ENCODE measurements around the gene TMEM248.
"Not testable (repeated sequence)": the region's sequence is repeated elsewhere in the genome, so short reads cannot be mapped to it uniquely, and the experiment has no call there.

Gene TMEM248

GRCh38 chr7:66920769-66921395 is at the start of gene TMEM248:
TSS of gene TMEM248 (plus strand) at chr7:66921225. CDS start at chr7:66941866, 20,641 bp downstream.
- peak; percentile 74 to 78 for DNase-seq (ENCODE audit: low read depth in 2 of 2)

GRCh38 chr7:66873476-66873875 is 47.5 kb upstream of the TMEM248 start:
- DNase-seq (ENCODE audit: low read depth in 2 of 2), result no peak

- DNase-seq (ENCODE audit: low read depth in 2 of 2), result no peak
These were observed 43.3 kb upstream of the TMEM248 start for GRCh38 chr7:66877577-66878300.

DNA sequence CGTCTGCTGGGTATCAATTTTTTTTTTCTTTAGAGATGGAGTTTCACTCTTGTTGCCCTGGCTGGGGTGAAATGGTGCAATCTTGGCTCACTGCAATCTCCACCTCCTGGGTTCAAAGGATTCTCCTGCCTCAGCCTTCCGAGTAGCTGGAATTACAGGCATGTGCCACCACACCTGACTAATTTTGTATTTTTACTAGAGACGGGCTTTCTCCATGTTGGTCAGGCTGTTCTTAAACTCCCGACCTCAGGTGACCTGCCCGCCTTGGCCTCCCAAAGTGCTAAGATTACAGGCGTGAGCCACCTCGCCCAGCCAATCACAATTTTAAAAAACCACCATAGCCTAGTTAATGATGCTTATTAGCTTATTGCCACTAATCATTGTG is 42.7 kb upstream of the TMEM248 start:
- not testable (repeated sequence) for DNase-seq (ENCODE audit: low read depth in 2 of 2)

DNA sequence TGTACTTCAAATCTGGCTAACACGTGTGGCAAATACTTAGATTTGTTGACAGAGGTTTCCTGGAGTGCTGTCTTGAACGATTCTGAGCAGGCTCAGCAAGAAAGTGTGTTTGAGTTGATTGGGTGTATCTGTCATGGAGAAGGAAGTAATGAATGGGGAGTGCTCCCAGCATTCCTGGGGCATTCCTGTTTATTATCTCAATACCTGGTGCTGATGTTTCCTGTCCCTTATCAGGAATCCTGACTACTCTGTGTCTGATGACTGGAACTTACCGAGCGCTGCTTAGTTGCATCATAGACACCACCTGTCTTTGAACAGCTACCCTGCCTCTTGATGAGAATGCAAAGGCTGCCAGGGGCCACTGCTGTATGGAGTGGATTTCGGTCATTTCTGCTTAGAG is 41.0 kb upstream of the TMEM248 start:
- no peak for DNase-seq (ENCODE audit: low read depth in 2 of 2)

DNA sequence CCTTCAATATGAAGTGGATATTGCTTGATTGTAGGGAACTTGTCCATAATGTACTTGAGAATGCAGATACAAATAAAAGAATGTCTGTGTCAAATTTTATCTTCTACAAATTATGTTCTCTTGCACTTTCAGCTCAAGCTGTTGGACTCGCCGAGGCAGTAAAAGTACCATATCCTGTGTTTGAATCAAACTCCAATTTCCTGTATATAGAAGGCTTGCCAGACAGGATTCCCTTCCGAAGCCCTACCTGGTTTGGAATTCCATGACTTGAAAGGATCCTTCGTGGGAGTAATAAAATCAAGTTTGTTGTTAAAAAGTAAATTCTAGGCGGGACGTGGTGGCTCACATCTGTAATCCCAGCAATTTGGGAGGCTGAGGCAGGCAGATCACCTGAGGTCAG is 40.4 kb upstream of the TMEM248 start:
- not testable (repeated sequence) for DNase-seq (ENCODE audit: low read depth in 2 of 2)

- no peak for DNase-seq (ENCODE audit: low read depth in 2 of 2)
These were observed 37.3 kb upstream of the TMEM248 start for GRCh38 chr7:66883716-66884115.

- not testable (repeated sequence) for DNase-seq (ENCODE audit: low read depth in 2 of 2)
These were observed 36.5 kb upstream of the TMEM248 start for GRCh38 chr7:66884556-66884955.

- DNase-seq (ENCODE audit: low read depth in 2 of 2), result no peak
These were observed 34.9 kb upstream of the TMEM248 start for GRCh38 chr7:66886152-66886551.

GRCh38 chr7:66888223-66888622 is 32.8 kb upstream of the TMEM248 start:
- not testable (repeated sequence) for DNase-seq (ENCODE audit: low read depth in 2 of 2)

- DNase-seq (ENCODE audit: low read depth in 2 of 2), result peak in 1 of 2 experiments; percentile 5
These were observed 26.5 kb upstream of the TMEM248 start for GRCh38 chr7:66894463-66895080.

DNA sequence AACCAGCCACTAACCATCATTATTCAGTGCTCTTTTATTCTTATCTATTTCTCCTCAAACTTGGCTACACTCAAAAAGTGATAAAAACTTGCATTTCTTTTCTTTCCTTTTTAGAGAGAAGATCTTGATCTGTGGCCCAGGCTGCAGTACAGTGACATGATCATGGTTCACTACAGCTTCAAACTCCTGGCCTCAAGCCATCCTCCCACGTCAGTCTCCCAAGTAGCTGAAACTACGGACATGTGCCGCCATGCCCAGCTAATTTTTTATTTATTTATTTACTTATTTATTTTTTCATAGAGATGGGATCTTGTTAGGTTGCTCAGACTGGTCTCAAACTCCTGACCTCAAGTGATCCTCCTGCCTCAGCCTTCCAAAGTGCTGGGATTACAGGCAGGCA is 24.6 kb upstream of the TMEM248 start:
- DNase-seq (ENCODE audit: low read depth in 2 of 2), result no peak

DNA sequence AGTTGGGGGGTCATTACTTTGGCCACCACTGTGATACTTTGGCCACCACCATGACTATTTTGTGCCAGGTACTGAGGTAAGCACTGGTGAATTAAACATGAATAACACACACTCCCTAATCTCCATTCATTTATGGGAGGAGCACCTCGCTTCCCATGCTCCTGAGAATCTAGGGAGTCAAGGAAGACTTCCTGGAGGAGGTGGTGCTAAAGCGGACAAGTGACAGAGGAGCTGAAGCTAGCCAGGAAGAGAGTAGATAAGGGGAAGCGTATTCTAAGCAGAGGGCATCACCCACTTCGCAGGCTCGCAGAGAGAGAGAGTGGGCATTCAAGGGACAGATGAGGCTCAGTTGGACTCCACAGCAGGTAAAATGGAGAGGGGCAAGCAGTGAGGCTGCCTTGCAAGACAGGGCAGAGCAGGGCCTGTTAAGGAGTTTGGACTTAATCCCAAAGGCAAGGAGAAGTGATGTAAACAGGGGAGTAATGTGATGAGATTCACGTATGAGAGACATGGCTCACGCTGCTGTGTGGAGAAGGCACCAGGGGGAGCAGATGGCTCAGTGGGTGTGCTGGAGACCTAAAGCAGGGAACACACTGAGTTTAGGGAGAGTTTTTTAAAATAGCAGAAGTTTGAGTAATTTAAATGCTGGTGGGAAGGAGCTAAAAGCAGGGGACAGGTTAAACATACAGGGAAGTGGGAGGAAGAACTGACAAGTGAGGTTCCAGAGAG is 21.3 kb upstream of the TMEM248 start:
- no peak for DNase-seq (ENCODE audit: low read depth in 2 of 2)

GRCh38 chr7:66901941-66902843 is 18.8 kb upstream of the TMEM248 start:
- DNase-seq (ENCODE audit: low read depth in 2 of 2), result no peak

DNA sequence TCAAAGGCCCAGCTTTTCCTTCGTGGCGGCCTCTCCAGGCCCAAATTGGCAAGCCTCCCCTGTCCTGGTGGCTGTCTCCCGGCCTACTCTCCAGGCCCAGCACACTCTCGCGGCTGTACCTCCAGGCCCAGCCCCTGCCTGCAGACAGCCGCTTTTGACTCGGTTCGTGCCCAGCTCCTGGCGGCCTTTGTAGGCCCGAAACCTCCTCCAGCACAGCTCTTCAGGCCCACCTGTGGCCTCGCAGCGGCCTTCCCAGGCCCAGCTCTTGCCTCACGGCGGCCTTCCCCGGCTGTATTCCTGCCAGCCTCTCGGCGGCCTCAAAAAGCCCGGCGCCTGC is 18.2 kb upstream of the TMEM248 start:
- DNase-seq (ENCODE audit: low read depth in 2 of 2), result no peak

DNA sequence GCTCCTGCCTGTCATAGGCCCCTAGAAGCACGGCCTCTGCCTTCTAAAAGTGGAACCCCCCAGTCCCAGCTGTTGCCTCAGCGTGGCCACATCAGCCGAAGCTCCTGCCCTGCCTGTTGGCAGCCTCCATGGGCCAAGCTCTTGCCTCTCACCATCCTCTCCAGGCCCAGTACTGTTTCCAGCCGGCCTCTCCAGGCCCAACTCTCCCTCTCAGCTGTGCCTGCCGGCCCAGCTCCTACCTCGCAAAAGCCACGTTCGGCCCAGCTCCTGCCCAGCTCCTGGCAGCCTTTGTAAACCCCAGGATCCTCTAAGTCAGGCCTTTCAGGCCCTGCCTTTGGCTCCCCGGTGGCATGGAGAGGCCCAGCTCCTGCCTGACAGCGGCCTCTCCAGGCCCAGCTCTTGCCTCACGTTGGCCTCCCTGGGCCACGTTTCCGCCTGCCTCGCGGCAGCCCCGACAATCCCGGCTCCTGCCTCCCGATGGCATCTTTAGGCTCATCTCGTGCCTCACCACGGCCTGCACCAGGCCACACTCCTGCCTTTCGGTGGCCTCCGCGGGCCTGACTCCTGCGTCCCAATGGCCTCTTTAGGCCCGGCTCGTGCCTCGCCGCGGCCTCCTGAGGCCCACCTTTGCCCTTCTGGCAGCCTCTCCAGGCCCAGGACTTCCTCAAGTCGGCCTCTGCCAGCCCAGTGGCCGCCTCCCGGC is 17.5 kb upstream of the TMEM248 start:
- no peak for DNase-seq (ENCODE audit: low read depth in 2 of 2)

DNA sequence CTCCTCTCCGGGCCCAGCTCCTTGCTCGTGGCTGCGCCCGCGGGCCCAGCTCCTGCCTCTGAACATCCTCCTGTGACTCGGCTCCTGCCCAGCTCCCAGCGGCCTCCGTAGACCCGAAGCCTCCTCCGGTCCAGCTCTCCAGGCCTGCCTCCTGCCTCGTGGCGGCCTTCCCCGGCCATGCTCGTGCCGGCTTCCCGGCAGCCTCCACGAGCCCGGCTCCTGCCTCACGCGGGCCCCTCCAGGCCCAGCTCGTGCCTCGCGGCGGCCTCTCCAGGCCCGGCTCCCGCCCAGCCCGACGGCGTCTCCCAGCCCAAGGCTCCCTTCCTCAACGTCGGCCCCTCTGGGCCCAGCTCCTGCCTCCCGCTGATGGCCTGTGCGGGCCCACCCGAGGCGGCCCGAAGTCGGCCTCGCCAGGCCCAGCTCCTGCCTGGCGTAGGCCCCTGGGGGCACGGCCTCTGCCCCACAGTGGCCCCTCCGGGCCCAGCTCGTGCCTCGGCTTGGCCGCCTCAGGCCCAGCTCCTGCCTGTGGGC is 16.9 kb upstream of the TMEM248 start:
- no peak for DNase-seq (ENCODE audit: low read depth in 2 of 2)

- no peak for DNase-seq (ENCODE audit: low read depth in 2 of 2)
These were observed 15.7 kb upstream of the TMEM248 start for GRCh38 chr7:66905278-66905677.

GRCh38 chr7:66905689-66906088 is 15.3 kb upstream of the TMEM248 start:
- DNase-seq (ENCODE audit: low read depth in 2 of 2), result no peak

- DNase-seq (ENCODE audit: low read depth in 2 of 2), result no peak
These were observed 13.3 kb upstream of the TMEM248 start for GRCh38 chr7:66907731-66908130.

- not testable (repeated sequence) for DNase-seq (ENCODE audit: low read depth in 2 of 2)
These were observed 12.4 kb upstream of the TMEM248 start for GRCh38 chr7:66908598-66908997.

Data from fibroblast of skin of left biceps (primary cell).